Keratinocyte (primary cell): Measurements from ENCODE around the gene IL1RAPL1. TPM values are rescaled to one million over a fixed set of nuclear protein-coding genes. Genes with fewer than 3 reads are reported as not detected.

Experiments used
- DNase-seq: peaks from one replicate; pipeline ENCODE4 v3.0.0-alpha.2; 2011; ENCODE audit warnings: low read depth, missing footprints, low spot score
- FAIRE-seq: peaks from 2 replicates; lab custom pipeline; 2011; peaks lifted over from hg19 to GRCh38; lab: Jason Lieb, UNC
- H2AFZ ChIP-seq: 2 replicates; pipeline ENCODE4 v1.6.0; 2012; ENCODE audit warnings: low read length, control low read depth, inconsistent platforms; ENCODE audit not compliant: control insufficient read depth
- H3K27ac ChIP-seq: 2 replicates; pipeline ENCODE4 v1.5.1; 2011; ENCODE audit warnings: low read length; ENCODE audit not compliant: control insufficient read depth, insufficient read depth
- H3K27me3 ChIP-seq: 3 replicates; pipeline ENCODE4 v1.6.0; 2011; ENCODE audit warnings: low read length; ENCODE audit not compliant: control insufficient read depth, insufficient read depth; ENCODE audit errors: extremely low read depth
- H3K36me3 ChIP-seq, 2 experiments: 2 replicates in 1 of 2; 3 replicates in 1 of 2; pipeline ENCODE4 v1.5.1; 2011; ENCODE audit warnings: low read length in 2 of 2, mild to moderate bottlenecking in 1 of 2; ENCODE audit not compliant: control insufficient read depth in 2 of 2, insufficient read depth in 2 of 2; ENCODE audit errors: extremely low read depth in 1 of 2
- H3K4me1 ChIP-seq: 3 replicates; pipeline ENCODE4 v1.5.1; 2011; ENCODE audit warnings: low read length; ENCODE audit not compliant: control insufficient read depth, insufficient read depth; ENCODE audit errors: extremely low read depth
- H3K4me2 ChIP-seq: 3 replicates; pipeline ENCODE4 v1.6.0; 2011; ENCODE audit warnings: low read depth, low read length; ENCODE audit not compliant: control insufficient read depth, insufficient read depth; ENCODE audit errors: extremely low read depth
- H3K4me3 ChIP-seq, 3 experiments: fragments of 200-600 bp in 1 of 3; sonication (generic) in 1 of 3; 2 replicates in 2 of 3; 3 replicates in 1 of 3; pipeline ENCODE4 v1.5.1; 2011 to 2016; ENCODE audit warnings: low read length in 3 of 3, mild to moderate bottlenecking in 3 of 3, control low read depth in 2 of 3, inconsistent platforms in 1 of 3, low read depth in 1 of 3, mixed read lengths in 1 of 3, mixed run types in 1 of 3, moderate library complexity in 1 of 3; ENCODE audit not compliant: control insufficient read depth in 2 of 3, insufficient read depth in 2 of 3; ENCODE audit errors: extremely low read depth in 1 of 3
- H3K79me2 ChIP-seq: 2 replicates; pipeline ENCODE4 v1.6.0; 2012; ENCODE audit warnings: low read length; ENCODE audit not compliant: control insufficient read depth, insufficient read depth
- H3K9ac ChIP-seq: 3 replicates; pipeline ENCODE4 v1.6.0; 2011; ENCODE audit warnings: low read length; ENCODE audit not compliant: control insufficient read depth, insufficient read depth; ENCODE audit errors: extremely low read depth
- H3K9me1 ChIP-seq: 3 replicates; pipeline ENCODE4 v1.6.0; 2011; ENCODE audit warnings: low read length; ENCODE audit not compliant: control insufficient read depth, insufficient read depth; ENCODE audit errors: extremely low read depth
- H3K9me3 ChIP-seq: 2 replicates; pipeline ENCODE4 v1.5.1; 2012; ENCODE audit warnings: low read depth, low read length; ENCODE audit not compliant: control insufficient read depth
- H4K20me1 ChIP-seq: 3 replicates; pipeline ENCODE4 v1.6.0; 2011; ENCODE audit warnings: low read length; ENCODE audit not compliant: control insufficient read depth, insufficient read depth; ENCODE audit errors: extremely low read depth
- EZH2 ChIP-seq: IDR thresholded peaks from one replicate; pipeline ENCODE4 v1.6.1; 2012; ENCODE audit warnings: inconsistent platforms, mild to moderate bottlenecking, low read length, moderate library complexity
- dilution Hi-C: fragments of 300-500 bp; cut with MboI; formaldehyde crosslinking; loops from one replicate; pipeline ENCODE4 v1.7.0; 2020; ENCODE audit warnings: low sequenced_read_pairs; ENCODE audit not compliant: extremely low pct_ligation_motif_present
- polyA plus RNA-seq, 5 experiments: library from polyadenylated mRNA; depleted of rRNA in 3 of 5; stranded (reverse) in 3 of 5; stranded (forward) in 1 of 5; unstranded in 1 of 5; fragments of >200 nt; gene quantifications; 1 replicate in 1 of 5; 2 replicates in 3 of 5; 3 replicates in 1 of 5; pipeline versions ENCODE4 v1.2.1 to v1.2.3, GENCODE V29; 2011 to 2012; ENCODE audit warnings: missing spikeins in 2 of 5, low read depth in 1 of 5, low replicate concordance in 1 of 5
- TF ChIP-seq, protein P1 (sequence below), 3 experiments: IDR thresholded peaks in 1 of 3; conservative IDR thresholded peaks in 1 of 3; optimal IDR thresholded peaks in 1 of 3; 2 replicates in 2 of 3; 3 replicates in 1 of 3; pipeline versions ENCODE3 to v1.5.1; 2011; ENCODE audit warnings: low read length in 3 of 3, mild to moderate bottlenecking in 3 of 3, moderate library complexity in 2 of 3, control low read depth in 1 of 3, inconsistent platforms in 1 of 3; ENCODE audit not compliant: insufficient read depth in 2 of 3; ENCODE audit errors: extremely low read depth in 1 of 3

IL1RAPL1 gene
- polyA plus RNA-seq, 1 donor (not counting 4 experiments of a cell fraction or from before 2014, with no cell fraction given) = 2.8 TPM

DNA sequence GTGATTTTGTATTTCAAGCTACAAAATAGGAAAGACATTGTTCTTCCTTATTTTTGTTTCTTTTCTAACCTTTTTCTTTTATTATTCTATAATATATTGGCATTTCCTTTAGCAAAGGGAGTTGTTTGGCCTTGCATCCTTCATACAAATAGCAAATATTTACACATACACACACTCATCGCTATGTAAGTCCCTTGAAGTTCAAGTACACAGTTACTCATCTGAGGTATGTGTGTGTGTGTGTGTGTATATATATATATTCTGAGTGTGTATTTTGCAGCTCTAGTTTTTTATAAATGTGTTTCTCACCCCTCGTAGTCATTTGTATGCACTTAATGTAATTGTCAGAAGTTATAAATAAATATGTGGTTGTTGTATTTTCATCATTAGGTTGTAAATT is 903.4 kb downstream of the IL1RAPL1 start:
- FAIRE-seq = no peak

DNA sequence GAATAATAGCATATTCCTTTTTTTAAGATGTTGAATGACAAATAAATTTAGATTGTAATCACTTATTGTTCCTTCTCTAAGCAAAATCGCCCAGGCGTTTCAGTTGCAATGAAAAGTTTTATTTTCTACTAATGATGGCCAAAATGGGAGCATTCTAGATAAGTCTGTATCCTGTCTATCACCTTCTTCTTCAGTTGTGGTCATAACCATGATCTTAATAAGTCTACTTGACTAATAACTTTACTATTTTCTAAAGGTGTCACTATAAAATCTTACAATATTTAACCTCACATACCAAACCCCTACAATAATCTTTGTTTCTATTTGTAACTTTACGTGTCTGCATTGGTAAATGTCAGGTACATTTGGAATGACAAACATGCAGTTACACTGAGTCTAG is 904.4 kb downstream of the IL1RAPL1 start:
- no peaks in the 10 kb centered on the region for H3K79me2 ChIP-seq
- dilution Hi-C loops = no loop called here
- FAIRE-seq = no peak

More for the DNA sequence above, 903.4 kb downstream of the IL1RAPL1 start:
- DNase-seq = no peak
- no peaks in the 10 kb centered on the region for H3K27me3 ChIP-seq
- no peak overlapping the region for H3K9ac ChIP-seq
- H3K4me2 ChIP-seq = no peak overlapping the region
- H3K27ac ChIP-seq = no peak overlapping the region
- H2AFZ ChIP-seq = no peak overlapping the region
- H3K4me3 ChIP-seq = no peak overlapping the region
- no peaks in the 10 kb centered on the region for H3K36me3 ChIP-seq
- no peaks in the 10 kb centered on the region for H3K9me3 ChIP-seq
- no peaks in the 10 kb centered on the region for H3K79me2 ChIP-seq
- H4K20me1 ChIP-seq = no peaks in the 10 kb centered on the region
- H3K4me1 ChIP-seq = no peaks in the 10 kb centered on the region
- TF ChIP-seq EZH2 = no peak
- TF ChIP-seq, protein P1, sequence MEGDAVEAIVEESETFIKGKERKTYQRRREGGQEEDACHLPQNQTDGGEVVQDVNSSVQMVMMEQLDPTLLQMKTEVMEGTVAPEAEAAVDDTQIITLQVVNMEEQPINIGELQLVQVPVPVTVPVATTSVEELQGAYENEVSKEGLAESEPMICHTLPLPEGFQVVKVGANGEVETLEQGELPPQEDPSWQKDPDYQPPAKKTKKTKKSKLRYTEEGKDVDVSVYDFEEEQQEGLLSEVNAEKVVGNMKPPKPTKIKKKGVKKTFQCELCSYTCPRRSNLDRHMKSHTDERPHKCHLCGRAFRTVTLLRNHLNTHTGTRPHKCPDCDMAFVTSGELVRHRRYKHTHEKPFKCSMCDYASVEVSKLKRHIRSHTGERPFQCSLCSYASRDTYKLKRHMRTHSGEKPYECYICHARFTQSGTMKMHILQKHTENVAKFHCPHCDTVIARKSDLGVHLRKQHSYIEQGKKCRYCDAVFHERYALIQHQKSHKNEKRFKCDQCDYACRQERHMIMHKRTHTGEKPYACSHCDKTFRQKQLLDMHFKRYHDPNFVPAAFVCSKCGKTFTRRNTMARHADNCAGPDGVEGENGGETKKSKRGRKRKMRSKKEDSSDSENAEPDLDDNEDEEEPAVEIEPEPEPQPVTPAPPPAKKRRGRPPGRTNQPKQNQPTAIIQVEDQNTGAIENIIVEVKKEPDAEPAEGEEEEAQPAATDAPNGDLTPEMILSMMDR (optimal IDR thresholded peaks at IDR 0.05 in 1 of 3, IDR thresholded peaks at IDR 0.05 in 1 of 3, conservative IDR thresholded peaks at IDR 0.05 in 1 of 3; ENCODE audit: extremely low read depth in 1 of 3, insufficient read depth in 2 of 3, low read length in 3 of 3) = no peak
- no peaks in the 10 kb centered on the region for H3K9me1 ChIP-seq
- dilution Hi-C loops = no loop called here

More for the DNA sequence above, 904.4 kb downstream of the IL1RAPL1 start:
- TF ChIP-seq, protein P1 (optimal IDR thresholded peaks at IDR 0.05 in 1 of 3, IDR thresholded peaks at IDR 0.05 in 1 of 3, conservative IDR thresholded peaks at IDR 0.05 in 1 of 3; ENCODE audit: extremely low read depth in 1 of 3, insufficient read depth in 2 of 3, low read length in 3 of 3) = no peak
- no peak for TF ChIP-seq EZH2
- no peak overlapping the region for H2AFZ ChIP-seq
- H3K9me3 ChIP-seq = no peaks in the 10 kb centered on the region
- H3K9ac ChIP-seq = no peak overlapping the region
- no peak overlapping the region for H3K4me3 ChIP-seq
- no peaks in the 10 kb centered on the region for H4K20me1 ChIP-seq
- no peak overlapping the region for H3K27ac ChIP-seq
- H3K36me3 ChIP-seq = no peaks in the 10 kb centered on the region
- no peaks in the 10 kb centered on the region for H3K4me1 ChIP-seq
- no peaks in the 10 kb centered on the region for H3K9me1 ChIP-seq
- no peak overlapping the region for H3K4me2 ChIP-seq
- no peaks in the 10 kb centered on the region for H3K27me3 ChIP-seq
- DNase-seq = no peak
